C4-2B (cell line): Measurements from ENCODE around the gene JOSD2.

Experiments used
- CTCF ChIP-seq: fragments of 450-650 bp; conservative IDR thresholded peaks from 2 replicates; pipeline ENCODE4 v1.5.1; 2017; ENCODE audit warnings: mild to moderate bottlenecking
- ZFX ChIP-seq: fragments of 450-650 bp; IDR thresholded peaks from 2 replicates; pipeline ENCODE4 v1.6.1; 2017

GRCh38 chr19:50512999-50513745 lies 2.2 kb upstream of the JOSD2 start:
- no peak for TF ChIP-seq CTCF
- no peak for TF ChIP-seq ZFX
